ENCODE measurements around the gene FLYWCH1.

Gene FLYWCH1

DNA sequence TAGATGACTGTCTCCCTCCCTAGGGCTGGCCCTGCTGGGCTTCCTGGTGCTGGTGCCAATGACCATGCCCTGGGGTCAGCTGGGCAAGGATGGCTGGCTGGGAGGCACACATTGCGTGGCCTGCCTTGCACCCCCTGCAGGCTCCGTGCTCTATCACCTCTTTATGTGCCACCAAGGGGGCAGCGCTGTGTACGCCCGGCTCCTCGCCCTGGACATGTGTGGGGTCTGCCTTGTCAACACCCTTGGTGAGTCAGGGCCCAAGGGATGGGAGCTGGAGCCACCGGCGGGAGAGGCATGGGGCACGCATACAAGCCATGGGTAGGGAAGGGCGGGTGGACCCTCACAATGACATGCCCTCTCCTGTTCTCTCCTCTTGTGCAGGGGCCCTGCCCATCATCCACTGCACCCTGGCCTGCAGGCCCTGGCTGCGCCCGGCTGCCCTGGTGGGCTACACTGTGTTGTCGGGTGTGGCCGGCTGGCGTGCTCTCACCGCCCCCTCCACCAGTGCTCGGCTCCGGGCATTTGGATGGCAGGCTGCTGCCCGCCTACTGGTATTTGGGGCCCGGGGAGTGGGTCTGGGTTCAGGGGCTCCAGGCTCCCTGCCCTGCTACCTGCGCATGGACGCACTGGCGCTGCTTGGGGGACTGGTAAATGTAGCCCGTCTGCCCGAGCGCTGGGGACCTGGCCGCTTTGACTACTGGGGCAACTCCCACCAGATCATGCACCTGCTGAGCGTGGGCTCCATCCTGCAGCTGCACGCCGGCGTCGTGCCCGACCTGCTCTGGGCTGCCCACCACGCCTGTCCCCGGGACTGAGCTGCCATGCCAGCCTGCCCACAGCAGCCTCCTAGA is 59.6 kb downstream of the FLYWCH1 start:
- no peak for DNase-seq

DNA sequence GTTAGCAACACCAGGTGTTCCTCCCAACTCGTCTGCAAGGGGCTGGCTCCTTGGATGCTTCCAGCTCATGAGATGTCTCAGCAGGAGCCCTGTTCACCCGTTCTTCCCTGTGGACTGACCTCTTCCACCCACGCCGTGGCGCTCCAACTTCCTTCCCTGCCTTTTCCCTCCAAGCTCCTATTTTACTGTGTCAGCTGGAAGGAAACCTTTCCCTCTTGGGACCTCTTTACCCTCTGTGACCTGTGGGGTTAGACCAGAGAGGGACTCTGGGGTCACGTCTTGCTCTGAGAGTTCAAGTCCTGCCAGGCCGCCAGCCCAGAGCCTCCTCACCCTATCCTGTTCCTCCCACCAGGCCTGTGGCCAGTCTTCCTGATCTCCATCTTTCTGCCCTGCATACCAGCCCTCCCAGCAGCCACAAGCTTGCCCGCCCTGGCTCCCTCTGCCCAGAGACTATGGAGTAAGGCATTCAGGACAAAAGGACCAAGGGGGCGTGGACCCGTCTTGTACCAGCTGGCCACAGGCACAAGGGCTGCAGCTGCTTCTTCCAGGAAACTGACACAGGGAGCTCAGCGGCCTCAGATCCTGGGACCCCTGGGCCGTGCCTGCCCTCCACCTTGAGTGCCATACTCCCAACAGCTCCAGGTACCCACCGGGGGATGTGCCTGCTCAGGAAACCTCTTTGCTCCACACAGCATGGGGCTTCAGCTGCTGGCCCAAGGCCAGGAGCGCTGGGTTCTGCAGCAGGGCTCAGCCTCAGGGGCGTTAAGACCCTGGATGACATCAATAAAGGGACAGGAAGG is 60.5 kb downstream of the FLYWCH1 start:
- no peak for DNase-seq

DNA sequence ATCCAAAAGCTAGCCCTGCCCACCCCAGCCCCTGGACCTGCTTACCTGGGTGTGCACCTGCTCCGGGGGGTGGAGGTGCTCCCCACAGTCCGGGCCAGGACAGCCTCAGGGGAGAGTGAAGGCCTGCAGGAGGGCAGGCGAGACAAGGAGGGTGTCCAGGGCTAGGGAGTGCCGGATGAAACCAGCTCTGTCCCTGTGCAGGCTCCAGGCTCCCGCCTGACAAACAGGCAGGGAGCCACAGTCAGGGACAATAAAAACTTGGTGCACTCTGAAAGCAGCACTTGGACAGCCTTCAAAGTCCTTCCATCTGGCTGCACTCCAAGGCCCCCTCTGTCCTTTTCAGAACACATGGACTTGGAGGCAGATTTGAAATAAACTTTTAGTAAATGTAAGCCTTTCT is 61.4 kb downstream of the FLYWCH1 start:
- no peak for DNase-seq

DNA sequence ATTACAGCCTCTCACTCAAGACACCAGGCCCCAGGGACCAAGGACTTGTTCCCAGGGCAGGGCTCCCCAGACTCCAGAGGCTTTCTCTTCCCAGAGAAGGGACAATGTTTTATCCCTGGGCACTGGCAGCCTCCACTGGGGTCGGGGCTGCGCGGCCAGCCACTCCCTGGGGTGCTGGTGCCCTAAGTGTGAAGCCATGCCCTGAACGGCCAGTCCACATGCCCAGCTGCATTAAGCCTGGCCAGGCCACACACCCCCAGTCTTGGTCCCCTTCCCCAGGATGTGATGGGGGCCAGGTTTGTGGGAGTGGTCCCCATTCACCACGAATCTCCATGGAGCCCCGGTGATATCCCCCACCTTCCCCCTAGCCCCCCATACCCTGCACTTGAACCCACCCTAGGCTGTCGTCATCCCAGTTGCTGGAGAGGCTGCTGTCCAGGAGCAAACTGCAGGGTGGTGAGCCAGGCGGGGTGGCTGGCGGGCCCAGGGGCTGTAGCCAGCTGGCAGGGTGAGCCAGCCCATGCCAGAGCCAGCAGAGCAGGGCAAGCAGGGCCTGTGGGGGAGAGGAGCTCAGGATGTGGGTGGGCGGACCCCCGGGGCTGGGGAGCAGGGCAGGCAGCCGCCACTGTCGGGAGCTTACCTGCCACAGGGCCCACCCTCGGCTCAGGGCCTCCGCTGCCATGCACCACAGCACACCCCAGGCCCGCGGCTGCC is 62.0 kb downstream of the FLYWCH1 start:
- no peak for DNase-seq

DNA sequence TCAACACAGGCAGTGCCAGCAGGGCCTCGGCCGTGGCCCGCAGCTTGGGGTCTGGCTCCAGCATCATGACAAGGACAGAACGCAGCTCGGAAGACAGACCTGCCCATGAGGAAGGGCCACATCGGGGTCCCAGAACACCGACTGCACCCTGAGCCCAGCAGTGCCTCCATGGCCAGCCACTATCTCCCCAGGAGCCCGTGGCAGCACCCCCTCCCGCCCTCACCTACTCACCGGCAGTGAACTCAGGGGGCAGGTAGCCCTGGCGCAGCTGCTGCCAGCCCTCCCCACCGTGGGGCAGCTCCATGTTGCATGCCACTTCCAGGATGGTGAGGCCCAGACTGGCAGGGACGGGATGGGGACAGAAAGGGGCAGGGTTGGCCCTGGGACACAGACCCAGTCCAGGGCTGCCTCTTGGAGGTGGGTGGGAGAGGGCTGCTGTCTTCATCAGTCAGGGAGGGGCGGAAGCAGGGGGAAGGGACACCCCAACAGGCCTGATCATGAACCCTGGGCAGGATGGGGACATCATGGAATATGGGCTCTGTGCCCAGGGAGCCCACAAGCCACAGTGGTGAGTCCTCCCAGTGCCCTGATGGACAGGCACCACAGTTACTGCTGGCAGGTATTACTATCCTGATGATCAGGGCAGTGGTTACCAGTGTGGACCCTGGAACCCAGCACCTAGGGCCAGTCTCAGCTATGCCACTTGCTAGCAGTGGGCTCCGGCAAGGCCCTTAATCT is 62.8 kb downstream of the FLYWCH1 start:
- no peak for DNase-seq

DNA sequence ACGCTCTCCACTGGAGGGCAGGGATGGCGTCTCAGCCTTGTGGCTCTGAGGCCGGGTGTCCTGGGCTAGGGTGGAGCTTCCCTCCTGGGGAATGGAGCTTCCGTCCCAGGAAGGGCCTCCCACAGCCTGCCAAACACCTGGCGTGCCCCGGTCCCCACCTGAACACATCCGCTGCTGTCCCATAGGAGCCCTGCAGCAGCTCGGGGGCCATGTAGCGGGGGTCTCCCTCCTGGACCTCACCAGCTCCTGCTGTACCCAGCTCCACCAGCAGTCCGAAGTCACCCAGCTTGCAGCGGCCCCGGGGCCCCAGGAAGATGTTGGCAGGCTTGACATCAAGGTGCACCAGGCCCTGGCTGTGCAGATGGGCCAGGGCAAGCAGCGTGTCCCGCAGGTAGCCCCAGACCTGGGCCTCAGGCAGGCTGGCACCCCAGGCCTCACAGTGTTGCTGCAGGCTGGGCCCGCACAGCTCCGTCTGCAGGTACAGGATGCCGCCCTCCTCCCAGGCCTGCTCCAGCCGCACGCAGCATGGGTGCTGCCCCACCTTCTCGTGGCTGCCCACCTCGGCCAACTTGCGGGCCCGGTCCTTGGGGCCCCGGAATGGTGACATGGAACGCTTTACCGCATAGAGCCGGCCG is 63.5 kb downstream of the FLYWCH1 start:
- no peak for DNase-seq

DNA sequence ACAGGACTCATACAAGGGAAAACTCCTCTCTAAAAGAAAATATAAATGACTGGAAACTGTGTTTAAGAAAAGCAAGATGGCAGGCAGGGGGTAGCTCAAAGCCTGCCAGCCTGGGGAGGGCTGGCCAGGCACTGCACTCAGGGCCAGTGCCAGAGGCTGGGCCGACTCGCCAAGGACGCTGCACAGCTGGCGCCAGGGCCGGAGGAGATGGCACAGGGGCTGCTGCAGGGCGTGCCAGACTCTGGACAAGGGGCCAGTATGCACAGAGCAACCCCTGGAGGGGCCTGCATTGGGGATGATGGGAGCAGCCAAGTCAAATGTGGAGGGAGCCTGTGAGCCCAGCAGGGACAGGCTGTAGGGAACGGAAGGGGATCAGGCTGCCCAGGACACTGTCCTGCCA is 64.5 kb downstream of the FLYWCH1 start:
- DNase-seq: no peak

DNA sequence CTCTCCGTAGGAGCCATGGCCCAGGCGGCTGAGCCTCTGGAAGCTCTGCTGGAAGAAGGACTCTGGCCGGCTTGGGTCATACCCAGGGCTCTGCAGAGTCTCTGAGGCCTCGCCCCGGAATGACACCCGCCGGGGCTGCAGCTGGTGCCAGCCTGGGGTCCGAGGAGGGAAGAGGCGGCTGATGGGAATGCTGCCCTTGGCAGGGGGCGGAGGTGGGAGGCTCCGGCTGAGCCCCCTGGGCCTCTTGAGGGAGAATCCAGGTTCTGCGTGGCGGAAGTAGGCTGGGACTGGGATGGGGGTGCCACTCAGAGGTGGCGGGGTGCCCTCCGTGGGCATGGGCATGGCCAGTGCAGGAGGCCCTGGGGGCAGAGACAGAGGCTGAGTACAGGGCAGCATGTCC is 64.9 kb downstream of the FLYWCH1 start:
- DNase-seq: no peak

DNA sequence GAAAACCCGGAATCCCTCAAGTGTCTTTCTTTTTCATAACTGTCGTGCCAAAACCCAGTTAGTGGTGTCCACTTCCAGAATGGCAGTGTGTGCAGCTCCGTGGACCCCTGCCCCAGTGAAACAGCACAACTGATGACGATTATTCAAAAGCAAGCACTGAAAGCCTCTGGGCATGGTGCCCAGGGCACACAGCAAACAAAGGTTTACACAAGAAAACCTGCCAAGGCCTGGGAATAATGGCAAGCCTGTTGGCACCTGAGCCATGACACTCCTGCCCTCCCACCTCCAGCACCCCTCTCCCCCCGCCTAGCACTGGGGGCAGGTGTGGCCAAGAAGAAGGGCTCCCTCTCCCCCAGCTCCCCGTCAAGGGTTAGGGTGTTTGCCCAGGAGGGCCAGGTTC is 65.7 kb downstream of the FLYWCH1 start:
- no peak for DNase-seq

DNA sequence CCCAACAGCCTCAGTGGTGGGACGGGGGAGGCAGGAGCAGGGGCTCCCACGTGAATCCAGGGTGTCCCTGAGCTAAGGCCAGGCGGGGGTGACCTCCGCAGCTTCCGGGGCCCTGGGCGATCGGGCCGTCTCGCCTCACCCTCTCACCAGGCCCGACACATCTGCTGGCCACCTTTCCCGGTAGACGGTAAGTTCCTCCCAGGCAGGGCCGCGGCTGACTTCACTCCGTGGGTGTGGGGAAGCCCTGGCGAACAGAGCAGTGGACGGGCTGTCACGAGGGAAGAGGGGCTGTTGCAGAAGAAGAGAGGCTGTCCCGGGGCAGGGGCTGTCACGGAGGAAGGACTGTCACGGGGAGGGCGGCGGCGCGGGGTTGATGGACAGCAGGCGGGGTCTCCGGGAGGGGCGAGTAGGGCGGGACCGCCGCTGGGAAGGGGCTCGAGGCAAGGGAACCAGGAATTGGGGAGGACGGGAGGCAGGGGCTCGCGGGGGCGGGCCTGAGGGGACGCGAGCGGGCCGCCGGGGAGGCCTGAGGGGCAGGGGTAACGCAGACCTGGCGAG is 68.0 kb downstream of the FLYWCH1 start:
- no peak for DNase-seq

DNA sequence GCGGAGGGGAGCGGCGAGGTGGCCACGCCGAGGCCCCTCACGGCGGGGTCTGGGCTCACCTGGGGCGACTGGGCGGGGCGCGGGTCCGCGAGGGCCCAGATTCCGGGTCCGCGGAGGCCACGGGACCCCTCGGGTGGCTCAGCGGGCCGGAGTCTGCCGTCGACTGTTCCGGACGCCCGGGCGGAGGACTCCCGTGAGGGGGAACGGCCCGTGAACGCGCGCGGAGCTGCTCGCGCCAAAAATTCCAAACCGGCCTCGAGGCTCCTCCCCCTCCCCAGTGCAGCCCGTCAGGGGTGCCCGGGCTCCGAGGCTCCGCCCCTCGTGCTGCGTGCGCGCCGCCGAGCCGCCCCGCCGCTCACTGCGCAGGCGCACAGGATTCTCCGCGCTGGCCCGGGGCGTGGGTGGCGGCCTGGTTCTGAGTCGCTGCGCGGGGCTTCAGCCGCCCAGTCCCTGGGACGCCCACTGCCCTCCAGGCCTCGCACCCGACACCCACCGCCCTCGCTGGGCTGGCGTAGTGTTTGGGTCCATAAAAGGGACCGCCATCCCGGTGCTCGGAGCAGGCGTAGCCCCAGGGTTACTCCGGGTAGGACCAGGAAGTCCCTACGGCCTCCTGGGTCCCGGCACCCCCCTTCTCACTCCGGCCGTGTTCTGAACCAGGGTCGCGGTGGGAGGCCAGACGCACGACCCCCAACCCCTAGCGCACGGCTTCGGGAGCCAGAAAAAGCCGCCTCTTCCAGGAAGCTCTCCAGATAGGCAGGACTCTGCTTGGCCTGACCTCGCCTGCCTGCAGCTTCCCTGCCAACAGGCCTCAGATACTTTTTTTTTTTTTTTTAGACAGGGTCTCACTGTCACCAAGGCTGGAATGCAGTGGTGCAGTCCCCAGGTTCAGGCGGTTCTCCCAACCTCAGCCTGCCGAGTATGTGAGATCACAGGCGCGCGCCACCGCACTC is 68.8 kb downstream of the FLYWCH1 start, which contains the start of gene PKMYT1:
PKMYT1 (minus strand) TSS at position 220 of the 950 bp plus-strand sequence. CDS start 789 bp downstream, outside the sequence.
- DNase-seq: peak; percentile 88

DNA sequence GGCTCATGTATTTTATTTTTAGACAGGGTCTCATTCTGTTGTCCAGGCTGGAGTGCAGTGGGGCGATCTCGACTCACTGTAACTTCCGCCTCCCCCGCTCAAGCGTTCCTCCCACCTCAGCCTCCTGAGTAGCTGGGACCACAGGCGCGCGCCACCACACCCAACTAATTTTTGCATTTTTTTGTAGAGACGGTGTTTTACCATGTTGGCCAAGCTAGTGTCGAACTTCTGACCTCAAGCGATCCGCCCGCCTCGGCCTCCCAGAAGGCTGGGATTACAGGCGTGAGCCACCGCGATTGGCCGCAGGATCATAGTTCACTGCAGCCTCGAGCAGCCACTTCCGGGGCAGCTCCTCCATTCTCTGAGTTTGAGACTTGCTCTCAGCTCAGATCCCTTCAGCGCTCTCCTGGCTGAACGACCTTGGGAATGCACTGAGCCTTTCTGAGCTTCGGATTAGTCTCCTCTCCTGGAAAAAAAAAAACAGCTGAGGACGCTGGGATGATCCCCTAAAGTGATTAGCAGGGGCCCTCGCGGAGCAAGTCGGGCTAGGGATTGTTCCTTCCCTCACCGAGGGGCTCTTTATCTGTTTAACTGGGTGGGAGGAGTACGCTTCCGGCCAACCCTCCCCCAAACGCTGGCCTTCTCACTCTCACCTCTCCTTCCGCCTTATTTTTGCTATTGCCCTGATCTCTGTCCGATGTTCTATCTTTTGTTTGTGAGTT is 69.6 kb downstream of the FLYWCH1 start:
- DNase-seq: no peak

DNA sequence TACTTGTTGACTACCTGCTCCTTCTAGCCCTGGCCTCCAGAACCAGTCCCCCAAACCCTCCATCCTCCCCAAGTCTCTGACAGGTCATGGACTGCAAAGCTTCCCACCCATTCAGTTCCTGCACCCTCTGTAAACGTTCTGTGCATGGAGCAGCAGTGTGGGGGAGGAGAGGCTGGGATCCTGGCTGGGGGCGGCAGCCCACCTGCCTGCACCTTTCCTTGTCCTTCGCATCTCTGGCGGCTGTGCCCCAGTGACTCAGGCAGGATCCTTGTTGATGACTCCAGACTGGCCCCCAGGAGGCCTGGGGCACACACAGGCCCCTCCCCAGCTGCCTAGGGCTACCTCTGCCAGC is 70.1 kb downstream of the FLYWCH1 start:
- no peak for DNase-seq

DNA sequence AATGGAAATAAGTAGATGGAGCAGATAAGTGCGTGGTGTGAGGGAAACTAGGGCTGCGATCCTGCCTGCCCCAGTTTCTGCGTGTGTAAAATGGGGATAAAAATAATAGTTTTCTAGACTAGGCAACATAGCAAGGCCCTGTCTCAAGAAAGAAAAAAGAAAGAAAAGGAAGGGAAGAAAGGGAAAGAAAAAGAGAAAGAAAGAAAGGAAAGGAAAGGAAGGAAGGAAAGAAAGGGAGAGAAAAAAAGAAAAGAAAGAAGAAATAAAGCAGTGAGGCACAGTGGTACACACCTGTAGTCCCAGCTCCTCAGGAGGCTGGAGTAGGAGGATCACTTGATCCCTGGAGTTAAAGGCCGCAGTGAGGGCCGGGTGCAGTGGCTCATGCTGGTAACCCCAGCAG is 70.7 kb downstream of the FLYWCH1 start:
- DNase-seq: no peak

DNA sequence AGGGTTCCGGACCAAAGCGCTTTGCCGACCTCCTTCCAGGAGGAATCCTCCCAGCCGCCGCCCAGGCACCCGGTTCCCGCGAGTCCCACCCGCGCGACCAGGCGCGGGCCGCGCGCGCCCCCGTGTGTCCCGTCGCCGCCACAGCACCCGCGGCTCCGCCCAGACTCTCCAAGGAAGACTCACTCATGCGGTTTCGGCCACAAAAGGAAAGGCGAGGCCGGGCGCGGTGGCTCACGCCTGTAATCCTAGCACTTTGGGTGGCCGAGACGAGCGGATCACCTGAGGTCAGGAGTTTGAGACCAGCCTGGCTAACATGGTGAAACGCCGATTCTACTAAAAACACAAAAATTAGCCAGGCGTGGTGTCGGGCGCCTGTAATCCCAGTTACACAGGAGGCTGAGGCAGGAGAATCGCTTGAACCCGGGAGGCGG is 72.0 kb downstream of the FLYWCH1 start:
- DNase-seq: peak; percentile 71

DNA sequence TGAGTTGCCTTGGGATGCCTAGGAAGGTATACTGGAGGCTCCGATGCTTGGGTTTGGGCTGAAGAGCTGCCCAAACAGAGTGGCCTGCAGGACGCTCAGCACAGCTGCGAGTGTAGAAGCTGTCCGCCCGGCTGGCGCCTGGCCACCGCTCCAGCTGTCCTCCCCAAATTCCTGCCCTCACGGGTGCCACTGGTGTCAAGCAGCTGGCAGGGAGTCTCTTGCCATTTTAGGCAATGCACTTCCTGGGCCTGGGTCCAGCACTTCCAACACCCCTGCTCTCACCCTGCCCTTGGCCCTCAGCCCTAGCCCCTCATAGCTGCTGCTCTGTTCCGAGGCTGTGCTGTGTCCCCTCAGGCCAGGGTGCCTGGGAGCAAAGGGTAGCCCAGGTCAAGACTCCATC is 73.7 kb downstream of the FLYWCH1 start:
- DNase-seq: no peak

DNA sequence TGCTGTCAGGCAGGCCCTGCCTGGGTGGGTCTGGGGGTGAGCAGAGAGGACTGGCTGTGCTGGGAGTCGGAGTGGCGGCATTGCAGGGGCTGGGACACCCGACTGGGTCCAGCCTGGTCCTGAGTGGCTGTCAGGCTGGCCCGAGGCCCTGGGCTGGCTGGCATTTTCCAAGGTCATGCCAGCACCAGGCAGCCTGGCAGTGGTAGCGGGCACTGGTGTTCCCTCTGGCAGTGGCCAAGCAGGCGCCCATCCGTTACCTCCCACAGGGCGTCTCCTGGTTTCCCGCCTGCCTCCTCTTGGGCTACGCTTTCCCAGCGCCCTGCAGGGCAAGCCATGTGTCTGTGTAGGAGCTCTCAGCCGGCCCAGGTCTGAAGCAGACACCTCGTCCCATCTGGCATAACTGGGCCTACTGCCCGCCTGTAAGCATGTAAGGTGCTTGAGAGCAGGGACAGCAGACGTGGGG is 74.2 kb downstream of the FLYWCH1 start:
- peak; percentile 53 for DNase-seq

DNA sequence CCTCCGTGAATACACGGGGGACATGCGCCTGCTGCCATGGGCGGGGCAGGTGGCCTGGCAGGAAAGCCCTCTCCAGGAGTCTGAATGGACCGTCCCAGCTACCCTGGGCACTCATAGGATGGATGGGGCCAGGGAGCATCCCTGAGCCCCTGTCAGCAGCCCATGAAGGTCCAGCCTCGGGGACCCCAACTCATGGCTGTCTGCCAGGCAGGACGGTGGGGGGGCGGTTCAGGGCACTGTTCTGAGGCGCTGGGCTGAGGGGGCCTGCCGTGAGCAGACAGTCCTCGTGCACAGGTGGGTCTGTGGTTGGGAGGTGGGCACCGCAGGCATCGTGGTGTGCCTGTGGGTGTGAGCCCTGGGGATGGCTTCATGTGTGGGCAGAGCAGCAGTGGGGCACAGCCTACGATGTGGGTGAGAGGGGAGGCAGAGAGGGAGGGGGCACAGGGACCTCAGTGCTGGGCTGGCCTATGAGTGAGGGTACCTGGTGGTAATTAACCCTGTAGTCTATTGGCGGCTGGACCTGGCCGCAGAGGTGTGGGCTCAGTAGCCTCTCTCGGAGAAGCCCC is 75.0 kb downstream of the FLYWCH1 start:
- DNase-seq: no peak

DNA sequence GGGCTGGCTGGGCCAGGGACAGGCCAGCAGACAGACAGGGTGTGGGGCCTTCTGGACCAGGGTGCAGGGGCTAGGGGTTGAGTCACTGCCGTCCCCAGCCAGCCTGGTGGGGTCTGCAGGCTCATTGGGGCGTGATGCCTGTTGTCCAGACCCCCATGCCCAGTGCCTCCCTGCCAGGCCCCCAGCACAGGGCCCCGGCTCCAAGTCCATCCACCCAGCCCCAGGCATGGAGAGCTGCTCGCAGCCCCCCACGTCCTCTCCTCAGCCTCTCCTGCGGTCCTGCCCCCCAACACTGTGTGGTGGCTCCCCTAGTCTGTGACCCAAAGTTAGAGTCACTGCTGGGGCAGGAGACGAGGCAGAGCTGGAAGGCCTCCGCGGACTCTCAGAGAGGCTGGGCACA is 75.6 kb downstream of the FLYWCH1 start:
- no peak for DNase-seq

DNA sequence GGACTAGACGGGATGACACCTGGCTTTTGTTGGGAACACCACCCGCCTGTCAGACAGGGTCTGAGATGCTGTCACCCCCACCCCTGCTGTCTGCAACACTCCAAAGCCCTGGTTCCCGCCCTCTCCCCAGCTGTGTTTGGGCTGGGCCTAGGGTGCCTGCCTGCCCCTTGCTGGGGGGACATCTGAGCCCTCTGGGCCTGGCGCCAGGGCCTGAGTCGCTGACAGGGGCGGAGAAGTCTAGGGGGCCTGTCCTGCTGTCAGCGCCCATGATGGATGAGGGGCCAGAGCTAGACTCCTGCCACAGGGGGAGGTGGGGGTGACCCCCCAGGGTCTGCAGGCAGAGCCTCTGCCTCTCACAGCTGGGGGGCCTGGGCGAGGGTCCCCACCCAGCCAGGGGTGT is 76.1 kb downstream of the FLYWCH1 start:
- peak; percentile 83 for DNase-seq
